CD14-positive monocyte (primary cell): ENCODE data around the gene HOXC11. TPM values are rescaled to one million over a fixed set of nuclear protein-coding genes. Genes with fewer than 3 reads are reported as not detected.
A peak's percentile ranks its signal among the peaks of the same experiment; 100 is the strongest.

Experiments used
- DNase-seq, 3 donors: peaks; one replicate each; pipeline ENCODE4 v3.0.0-alpha.2; 2011 to 2022
- H2AFZ ChIP-seq: 2 replicates; pipeline ENCODE4 v1.6.0; 2012; ENCODE audit warnings: mild to moderate bottlenecking, low read depth, low read length, inconsistent platforms; ENCODE audit not compliant: insufficient read depth, poor library complexity, severe bottlenecking
- H3K27ac ChIP-seq, 2 donors: 1 replicate in 1 of 2; 2 replicates in 1 of 2; pipeline ENCODE4 v1.5.1; 2012 to 2013; ENCODE audit warnings: low read length in 2 of 2, control low read depth in 1 of 2, inconsistent platforms in 1 of 2, low read depth in 1 of 2, mild to moderate bottlenecking in 1 of 2
- H3K27me3 ChIP-seq, 2 donors: one replicate each; pipeline versions ENCODE4 v1.6.0 to v1.6.1; 2011 to 2013; ENCODE audit warnings: low read length in 2 of 2; ENCODE audit not compliant: control insufficient read depth in 2 of 2, insufficient read depth in 2 of 2
- H3K36me3 ChIP-seq, 2 donors: replicated peaks in 1 of 2; 1 replicate in 1 of 2; 2 replicates in 1 of 2; pipeline versions ENCODE4 v1.5.1 to v1.6.1; 2012 to 2013; ENCODE audit warnings: low read length in 2 of 2, control low read depth in 1 of 2, inconsistent platforms in 1 of 2, mild to moderate bottlenecking in 1 of 2; ENCODE audit not compliant: insufficient read depth in 2 of 2, control insufficient read depth in 1 of 2
- H3K4me1 ChIP-seq, 2 donors: 1 replicate in 1 of 2; 2 replicates in 1 of 2; pipeline versions ENCODE4 v1.5.1 to v1.6.1; 2012 to 2013; ENCODE audit warnings: low read length in 2 of 2, control low read depth in 1 of 2, inconsistent platforms in 1 of 2, mild to moderate bottlenecking in 1 of 2, moderate library complexity in 1 of 2; ENCODE audit not compliant: insufficient read depth in 2 of 2, control insufficient read depth in 1 of 2
- H3K4me2 ChIP-seq: replicated peaks from 2 replicates; pipeline ENCODE3; 2012; ENCODE audit warnings: low read length, moderate library complexity, mild to moderate bottlenecking; ENCODE audit not compliant: poor library complexity, severe bottlenecking; ENCODE audit errors: extremely low read depth
- H3K4me3 ChIP-seq, 3 experiments: fragments of 200-600 bp in 1 of 3; sonication (generic) in 1 of 3; replicated peaks in 1 of 3; 1 replicate in 2 of 3; 2 replicates in 1 of 3; pipeline ENCODE4 v1.5.1; 2011 to 2013; ENCODE audit warnings: low read length in 3 of 3, mild to moderate bottlenecking in 3 of 3, control low read depth in 2 of 3, low read depth in 2 of 3, inconsistent platforms in 1 of 3, moderate library complexity in 1 of 3
- H3K79me2 ChIP-seq: 2 replicates; pipeline ENCODE4 v1.6.0; 2012; ENCODE audit warnings: mild to moderate bottlenecking, control low read depth, inconsistent platforms, low read length, moderate library complexity; ENCODE audit not compliant: insufficient read depth
- H3K9ac ChIP-seq: 2 replicates; pipeline ENCODE4 v1.6.0; 2017; ENCODE audit warnings: low read length, mild to moderate bottlenecking; ENCODE audit not compliant: insufficient read depth, poor library complexity, severe bottlenecking
- H3K9me3 ChIP-seq, 2 donors: replicated peaks in 1 of 2; 1 replicate in 1 of 2; 2 replicates in 1 of 2; pipeline versions ENCODE4 v1.5.1 to v1.6.1; 2012 to 2013; ENCODE audit warnings: low read length in 2 of 2, control low read depth in 1 of 2; ENCODE audit not compliant: control insufficient read depth in 1 of 2, insufficient read depth in 1 of 2
- H4K20me1 ChIP-seq: 2 replicates; pipeline ENCODE4 v1.6.0; 2012; ENCODE audit warnings: mild to moderate bottlenecking, low read length, control low read depth, moderate library complexity; ENCODE audit not compliant: insufficient read depth
- H3K27ac Mint-ChIP-seq, 7 donors: one replicate each; pipeline ENCODE4 v1.8.0; 2020; ENCODE audit warnings: mild to moderate bottlenecking in 7 of 7, mixed read lengths in 7 of 7, moderate library complexity in 6 of 7, inconsistent platforms in 2 of 7
- H3K27me3 Mint-ChIP-seq, 3 donors: one replicate each; pipeline ENCODE4 v1.8.0; 2021 to 2022; ENCODE audit warnings: low read depth in 3 of 3, mild to moderate bottlenecking in 3 of 3, mixed read lengths in 3 of 3, moderate library complexity in 3 of 3, inconsistent platforms in 1 of 3
- H3K36me3 Mint-ChIP-seq, 2 donors: one replicate each; pipeline ENCODE4 v1.8.0; 2020; ENCODE audit warnings: mixed read lengths in 2 of 2, inconsistent platforms in 1 of 2, mild to moderate bottlenecking in 1 of 2
- H3K4me1 Mint-ChIP-seq: one replicate; pipeline ENCODE4 v1.8.0; 2020; ENCODE audit warnings: mild to moderate bottlenecking, mixed read lengths
- H3K4me3 Mint-ChIP-seq, 2 donors: one replicate each; pipeline ENCODE4 v1.8.0; 2020; ENCODE audit warnings: mild to moderate bottlenecking in 2 of 2, mixed read lengths in 2 of 2, moderate library complexity in 1 of 2
- H3K9me3 Mint-ChIP-seq, 7 donors: one replicate each; pipeline ENCODE4 v1.8.0; 2020 to 2022; ENCODE audit warnings: mixed read lengths in 7 of 7, mild to moderate bottlenecking in 6 of 7, moderate library complexity in 6 of 7, inconsistent platforms in 2 of 7
- CTCF ChIP-seq: fragments of 200-600 bp; IDR thresholded peaks from one replicate; pipeline ENCODE4 v1.8.0; 2022; ENCODE audit warnings: antibody characterized with exemption, mild to moderate bottlenecking
- WGBS: methylation state at CpG from one replicate; pipeline ENCODE4 v1.1.5; 2013; ENCODE audit warnings: missing lambda C conversion rate; ENCODE audit not compliant: insufficient coverage; 5-methylcytosine and 5-hydroxymethylcytosine counted together
- intact Hi-C, 2 donors: fragments of 100-400 bp; cut with micrococcal nuclease; formaldehyde crosslinking; loops; one replicate each; pipeline versions ENCODE4 v1.15.0 to v1.15.1; 2023
- polyA plus RNA-seq, 3 donors: library from polyadenylated mRNA; depleted of rRNA in 1 of 3; unstranded in 2 of 3; stranded (reverse) in 1 of 3; fragments of 300-500 nt in 2 of 3; fragments of >200 nt in 1 of 3; fragmentation: Illumina TruSeq in 2 of 3; gene quantifications; 1 replicate in 2 of 3; 2 replicates in 1 of 3; pipeline ENCODE4 v1.2.3, GENCODE V29; 2012 to 2021

The HOXC11 gene
- polyA plus RNA-seq, 3 donors = not detected

GRCh38 chr12:53994264-53995001, 21.5 kb downstream of the HOXC11 start:
- peaks cover 91 to 100% of the 10 kb centered on the region in 2 donors for H3K27me3 ChIP-seq
- Mint-ChIP-seq H3K4me3 (peak overlapping the region in 1 of 2 donors; percentile 95), H3K4me1 (peaks cover 32% of the 10 kb centered on the region), H3K27ac (no peak overlapping the region), H3K27me3 (peaks cover 99 to 100% (median 100%) of the 10 kb centered on the region in 3 donors), H3K9me3 (peaks cover 2 to 65% (median 35%) of the 10 kb centered on the region in 7 donors), H3K36me3 (peaks cover 3 to 25% of the 10 kb centered on the region in 2 donors)
- intact Hi-C loops = loop anchor here in 1 of 2 donors (5.0 kb wide), 1 partner anchor 42 kb away; the partner anchor contains the start of gene HOXC12
- no peak for TF ChIP-seq CTCF
- no peaks in the 10 kb centered on the region for H3K36me3 ChIP-seq
- H3K4me3 ChIP-seq = no peak overlapping the region
- WGBS = 6% methylated on average over 44 of the region's 60 CpGs
- H3K27ac ChIP-seq = no peak overlapping the region
- H3K9ac ChIP-seq = no peak overlapping the region
- H4K20me1 ChIP-seq = no peaks in the 10 kb centered on the region
- H3K4me2 ChIP-seq = peak overlapping the region; percentile 83
- H3K79me2 ChIP-seq = no peaks in the 10 kb centered on the region
- H2AFZ ChIP-seq = no peak overlapping the region
- H3K9me3 ChIP-seq = peaks cover 3 to 61% of the 10 kb centered on the region in 2 donors
- no peak for DNase-seq
- peaks cover 12 to 20% of the 10 kb centered on the region in 2 donors for H3K4me1 ChIP-seq

- Histone ChIP-seq H3K27me3 (peaks cover 92 to 100% of the 10 kb centered on the region in 2 donors), H3K4me2 (peak overlapping the region; percentile 83), H3K4me3 (peak overlapping the region in 1 of 3 experiments; percentile 78), H3K9me3 (peaks cover 4 to 65% of the 10 kb centered on the region in 2 donors), H3K4me1 (peaks cover 15 to 25% of the 10 kb centered on the region in 2 donors), H3K79me2 (no peaks in the 10 kb centered on the region), H4K20me1 (no peaks in the 10 kb centered on the region), H2AFZ (no peak overlapping the region), H3K27ac (no peak overlapping the region), H3K36me3 (no peaks in the 10 kb centered on the region), H3K9ac (no peak overlapping the region)
- intact Hi-C loops = loop anchor here in 1 of 2 donors (5.0 kb wide), 1 partner anchor 43 kb away; the partner anchor contains the start of gene HOXC12
- no peak for TF ChIP-seq CTCF
- H3K4me3 Mint-ChIP-seq = peak overlapping the region; percentile 83 to 95
- no peak overlapping the region for H3K27ac Mint-ChIP-seq
- no peak for DNase-seq
- peaks cover 3 to 23% of the 10 kb centered on the region in 2 donors for H3K36me3 Mint-ChIP-seq
- H3K9me3 Mint-ChIP-seq = peaks cover 2 to 68% (median 39%) of the 10 kb centered on the region in 7 donors
- H3K27me3 Mint-ChIP-seq = peaks cover 99 to 100% (median 100%) of the 10 kb centered on the region in 3 donors
- 2% methylated on average over 17 of the region's 17 CpGs for WGBS
- H3K4me1 Mint-ChIP-seq = peaks cover 28% of the 10 kb centered on the region
These were observed 22.1 kb downstream of the HOXC11 start for GRCh38 chr12:53995002-53995377.
